Natural killer cell (primary cell): Measurements from ENCODE around the gene CD58. TPM values are rescaled to one million over a fixed set of nuclear protein-coding genes. Genes with fewer than 3 reads are reported as not detected.
"Not testable (repeated sequence)": the region's sequence is repeated elsewhere in the genome, so short reads cannot be mapped to it uniquely, and the experiment has no call there.

ENCODE experiments used
- ATAC-seq, 3 donors: fragments of 150-1000 bp in 2 of 3; fragments of 200-7000 bp in 1 of 3; cut with Tn5 transposase; 1 replicate in 1 of 3; 2 replicates in 2 of 3; pipeline ENCODE4 v1.10.0; 2021; ENCODE audit warnings: mild to moderate bottlenecking in 2 of 3, moderate library complexity in 2 of 3
- DNase-seq, 2 donors: peaks; one replicate each; pipeline versions ENCODE4 v3.0.0 to v3.0.0-alpha.2; 2013 to 2021; ENCODE audit warnings: mixed read lengths in 1 of 2
- H3K27ac ChIP-seq: one replicate; pipeline ENCODE4 v1.5.1; 2013; ENCODE audit warnings: mild to moderate bottlenecking, low read length
- H3K27me3 ChIP-seq: one replicate; pipeline ENCODE4 v1.6.1; 2013; ENCODE audit warnings: low read length; ENCODE audit not compliant: control insufficient read depth, insufficient read depth
- H3K36me3 ChIP-seq: one replicate; pipeline ENCODE4 v1.6.1; 2013; ENCODE audit warnings: low read length; ENCODE audit not compliant: control insufficient read depth, insufficient read depth
- H3K4me1 ChIP-seq: one replicate; pipeline ENCODE4 v1.6.1; 2013; ENCODE audit warnings: low read length; ENCODE audit not compliant: control insufficient read depth, insufficient read depth
- H3K4me3 ChIP-seq: one replicate; pipeline ENCODE4 v1.5.1; 2013; ENCODE audit warnings: low read length
- H3K9me3 ChIP-seq: one replicate; pipeline ENCODE4 v1.6.1; 2013; ENCODE audit warnings: low read length; ENCODE audit not compliant: control insufficient read depth, insufficient read depth
- H3K27ac Mint-ChIP-seq, 2 donors: one replicate each; pipeline ENCODE4 v1.8.0; 2022; ENCODE audit warnings: mild to moderate bottlenecking in 2 of 2, mixed read lengths in 2 of 2, moderate library complexity in 1 of 2
- H3K27me3 Mint-ChIP-seq, 2 donors: one replicate each; pipeline ENCODE4 v1.8.0; 2022; ENCODE audit warnings: low read depth in 2 of 2, mixed read lengths in 2 of 2
- H3K36me3 Mint-ChIP-seq: one replicate; pipeline ENCODE4 v1.8.0; 2022; ENCODE audit warnings: mixed read lengths
- H3K4me1 Mint-ChIP-seq, 2 donors: one replicate each; pipeline ENCODE4 v1.8.0; 2022; ENCODE audit warnings: mixed read lengths in 2 of 2
- H3K4me3 Mint-ChIP-seq: one replicate; pipeline ENCODE4 v1.8.0; 2022; ENCODE audit warnings: mild to moderate bottlenecking, moderate library complexity, mixed read lengths
- H3K9me3 Mint-ChIP-seq, 2 donors: one replicate each; pipeline ENCODE4 v1.8.0; 2022; ENCODE audit warnings: mixed read lengths in 2 of 2
- WGBS: methylation state at CpG from one replicate; pipeline ENCODE4 v1.1.7; 2013; ENCODE audit warnings: missing lambda C conversion rate; ENCODE audit not compliant: insufficient coverage; 5-methylcytosine and 5-hydroxymethylcytosine counted together
- intact Hi-C: fragments of 100-400 bp; cut with micrococcal nuclease; formaldehyde crosslinking; loops from one replicate; pipeline ENCODE4 v1.14.2; 2022
- total RNA-seq, 4 donors: library from RNA; stranded (reverse); fragments of 120-200 nt in 1 of 4; gene quantifications; one replicate each; pipeline versions ENCODE4 v1.2.3 to v1.2.4, GENCODE V29; 2013 to 2022

The CD58 gene
- total RNA-seq, 3 donors from 2014 or later (not counting 1 experiment from before 2014, with no cell fraction given) = 27.4 to 34.0 (median 28.6) TPM

DNA sequence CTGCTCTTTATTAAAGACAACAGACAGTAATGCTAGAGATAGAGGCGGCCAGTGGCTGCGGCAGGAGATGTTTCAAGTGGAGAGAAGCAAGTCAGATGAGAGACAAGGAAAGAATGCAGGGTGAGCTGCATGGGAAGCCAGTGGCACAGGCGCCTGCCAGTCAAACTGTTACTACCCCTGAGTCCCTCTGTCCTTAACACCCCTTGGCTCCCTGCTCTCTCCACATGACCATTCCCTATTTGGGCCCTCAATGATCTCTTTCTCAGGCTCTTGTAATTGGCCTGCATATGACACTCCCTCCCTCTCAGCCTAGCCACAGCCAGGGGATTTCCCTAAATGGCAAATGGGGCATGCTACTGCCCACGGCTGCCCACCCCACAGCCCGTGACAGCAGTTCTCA lies 22.6 kb upstream of the CD58 start:
- H3K9me3 Mint-ChIP-seq, H3K4me3 Mint-ChIP-seq, H3K36me3 Mint-ChIP-seq, H3K4me3 ChIP-seq, ATAC-seq, H3K27ac Mint-ChIP-seq, H3K36me3 ChIP-seq, intact Hi-C loops, H3K9me3 ChIP-seq, H3K27ac ChIP-seq, H3K27me3 ChIP-seq, DNase-seq: not testable (repeated sequence)
- peaks cover 48 to 53% of the 10 kb centered on the region in 2 donors for H3K27me3 Mint-ChIP-seq
- H3K4me1 ChIP-seq = peaks cover 20% of the 10 kb centered on the region
- WGBS = 100% methylated on average over 2 of the region's 5 CpGs
- H3K4me1 Mint-ChIP-seq = peaks cover 27 to 30% of the 10 kb centered on the region in 2 donors

DNA sequence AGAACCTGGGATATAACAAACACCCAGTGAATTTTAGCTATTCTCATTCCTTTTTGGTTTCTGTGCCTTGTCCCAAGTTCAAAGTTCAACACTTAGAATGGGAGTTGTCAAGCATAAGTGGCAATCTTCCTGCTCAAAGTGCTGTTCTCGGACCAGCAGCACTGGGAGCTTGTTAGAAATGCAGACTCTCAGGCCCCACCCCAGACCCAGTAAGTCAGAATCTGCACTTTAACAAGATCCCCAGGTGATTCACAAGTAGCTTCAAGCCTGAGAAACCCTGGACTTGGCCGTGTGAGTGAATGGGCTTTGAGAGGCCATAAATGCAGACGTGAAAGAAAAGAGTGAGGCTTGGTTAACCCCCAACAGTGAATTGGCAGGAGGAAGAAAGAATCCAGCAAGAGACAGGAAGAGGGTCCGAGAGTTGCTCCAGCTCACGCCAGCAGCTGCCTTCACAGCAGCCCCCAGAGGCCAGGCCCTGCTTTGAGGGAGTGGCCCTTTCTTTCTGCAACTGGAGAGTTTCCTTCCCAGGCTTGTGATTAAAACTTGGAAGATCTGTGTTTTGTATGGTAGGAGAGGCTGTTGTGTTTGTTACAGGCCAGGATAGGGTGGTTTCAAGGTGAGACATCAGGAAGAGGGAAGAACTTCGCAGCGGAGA lies 21.3 kb upstream of the CD58 start:
- H3K4me3 ChIP-seq, H3K27ac ChIP-seq, H3K36me3 Mint-ChIP-seq, H3K9me3 Mint-ChIP-seq, intact Hi-C loops, DNase-seq, H3K9me3 ChIP-seq, H3K4me3 Mint-ChIP-seq, ATAC-seq, H3K27ac Mint-ChIP-seq, H3K36me3 ChIP-seq: not testable (repeated sequence)
- Histone ChIP-seq H3K4me1 (peaks cover 23% of the 10 kb centered on the region), H3K27me3 (peaks cover 10% of the 10 kb centered on the region)
- Mint-ChIP-seq H3K4me1 (peaks cover 27 to 38% of the 10 kb centered on the region in 2 donors), H3K27me3 (peaks cover 51 to 52% of the 10 kb centered on the region in 2 donors)
- 94% methylated on average over 4 of the region's 7 CpGs for WGBS

DNA sequence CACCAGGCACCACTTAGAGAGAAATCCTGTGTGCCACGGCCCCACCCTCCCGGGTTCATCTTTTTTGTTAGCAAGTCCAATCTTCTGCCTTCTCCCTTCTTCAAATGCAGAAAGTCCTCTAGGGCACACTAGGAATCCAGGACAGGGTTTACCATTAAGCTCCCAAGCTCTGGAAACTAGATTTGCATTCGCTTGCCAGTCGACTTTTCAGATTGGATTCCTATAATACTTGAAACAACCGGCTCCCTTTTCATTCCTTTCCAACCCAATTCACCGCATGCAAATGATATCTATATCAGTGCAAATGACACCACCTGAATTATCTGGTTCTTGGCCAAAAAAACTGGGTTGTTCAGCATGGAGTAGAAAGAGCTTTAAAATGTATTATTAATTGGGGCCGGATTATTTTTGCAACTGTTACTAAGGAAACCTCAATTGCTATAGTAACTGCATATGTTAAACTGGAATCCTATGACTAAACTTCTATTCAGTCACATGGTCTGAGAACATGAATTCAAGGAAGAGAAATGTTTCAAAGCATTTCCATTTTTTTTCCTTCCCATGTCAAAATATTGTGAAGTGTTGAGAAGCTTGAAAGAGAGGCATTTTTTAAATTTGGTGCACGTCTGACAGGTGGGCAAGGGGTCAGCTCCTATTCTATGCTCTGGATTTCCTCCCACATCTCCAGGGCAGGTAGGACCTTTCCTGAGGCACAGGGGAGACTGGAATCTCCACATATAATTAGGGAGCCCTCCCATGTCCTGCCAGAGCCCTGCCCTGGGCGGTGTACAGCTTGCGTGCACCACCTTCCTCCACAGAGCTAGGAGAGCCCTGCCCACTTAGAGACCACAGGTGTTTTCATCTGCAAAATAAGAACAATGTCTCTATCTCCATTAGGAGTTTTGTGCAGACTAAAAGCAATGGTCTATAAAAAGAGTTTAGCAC lies 20.5 kb upstream of the CD58 start:
- peaks cover 10% of the 10 kb centered on the region for H3K27me3 ChIP-seq
- H3K4me1 Mint-ChIP-seq = peaks cover 26 to 36% of the 10 kb centered on the region in 2 donors
- H3K4me3 Mint-ChIP-seq, H3K9me3 Mint-ChIP-seq, H3K4me3 ChIP-seq, intact Hi-C loops, H3K9me3 ChIP-seq, H3K36me3 ChIP-seq, H3K27ac Mint-ChIP-seq, H3K27ac ChIP-seq, H3K36me3 Mint-ChIP-seq, DNase-seq: not testable (repeated sequence)
- peak in 1 of 3 donors; percentile 25 for ATAC-seq
- H3K27me3 Mint-ChIP-seq = peaks cover 52 to 53% of the 10 kb centered on the region in 2 donors
- no CpG with 5 or more reads among the region's 10 CpGs for WGBS
- peaks cover 23% of the 10 kb centered on the region for H3K4me1 ChIP-seq

DNA sequence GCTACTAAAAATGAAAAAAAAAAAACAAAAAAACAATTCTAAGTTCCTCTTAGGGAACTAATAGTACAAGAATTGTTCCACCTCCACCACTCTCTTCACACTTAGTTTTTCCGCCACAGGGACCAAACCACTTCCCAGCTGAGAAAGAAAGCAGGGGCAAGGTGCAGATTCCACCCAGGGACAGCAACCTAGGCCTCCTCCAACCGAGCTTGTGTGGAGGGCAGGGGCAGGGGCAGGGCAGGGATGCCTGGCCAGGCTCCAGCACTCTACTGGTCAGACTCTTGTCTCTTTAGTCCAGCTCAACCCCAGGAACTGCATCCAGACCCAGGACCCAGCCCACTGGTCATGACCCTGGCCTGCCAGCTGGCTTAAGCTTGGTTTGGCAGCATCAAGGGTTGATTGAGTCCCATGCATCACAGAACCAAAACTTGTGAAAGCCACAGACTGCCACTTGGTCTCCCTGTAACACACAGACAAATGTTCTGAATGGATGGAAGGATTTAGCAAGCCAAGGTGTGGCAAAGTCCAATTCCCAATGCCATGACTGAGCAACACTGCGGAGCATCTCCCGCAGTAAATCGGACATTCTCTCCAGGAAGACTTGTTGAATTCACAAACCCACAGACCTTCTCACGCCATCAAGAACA lies 19.7 kb upstream of the CD58 start:
- H3K4me1 Mint-ChIP-seq = peaks cover 18 to 28% of the 10 kb centered on the region in 2 donors
- H3K4me3 Mint-ChIP-seq = peak overlapping the region; percentile 72
- H3K9me3 Mint-ChIP-seq, H3K27me3 ChIP-seq, intact Hi-C loops, DNase-seq, H3K36me3 Mint-ChIP-seq, H3K27ac ChIP-seq, H3K9me3 ChIP-seq, H3K36me3 ChIP-seq, H3K4me3 ChIP-seq: not testable (repeated sequence)
- 25% methylated on average over 2 of the region's 6 CpGs for WGBS
- peak overlapping the region in 1 of 2 donors; percentile 67 for H3K27ac Mint-ChIP-seq
- ATAC-seq = peak; percentile 66 to 86 (median 71)
- H3K4me1 ChIP-seq = peaks cover 19% of the 10 kb centered on the region
- H3K27me3 Mint-ChIP-seq = peaks cover 48 to 49% of the 10 kb centered on the region in 2 donors

DNA sequence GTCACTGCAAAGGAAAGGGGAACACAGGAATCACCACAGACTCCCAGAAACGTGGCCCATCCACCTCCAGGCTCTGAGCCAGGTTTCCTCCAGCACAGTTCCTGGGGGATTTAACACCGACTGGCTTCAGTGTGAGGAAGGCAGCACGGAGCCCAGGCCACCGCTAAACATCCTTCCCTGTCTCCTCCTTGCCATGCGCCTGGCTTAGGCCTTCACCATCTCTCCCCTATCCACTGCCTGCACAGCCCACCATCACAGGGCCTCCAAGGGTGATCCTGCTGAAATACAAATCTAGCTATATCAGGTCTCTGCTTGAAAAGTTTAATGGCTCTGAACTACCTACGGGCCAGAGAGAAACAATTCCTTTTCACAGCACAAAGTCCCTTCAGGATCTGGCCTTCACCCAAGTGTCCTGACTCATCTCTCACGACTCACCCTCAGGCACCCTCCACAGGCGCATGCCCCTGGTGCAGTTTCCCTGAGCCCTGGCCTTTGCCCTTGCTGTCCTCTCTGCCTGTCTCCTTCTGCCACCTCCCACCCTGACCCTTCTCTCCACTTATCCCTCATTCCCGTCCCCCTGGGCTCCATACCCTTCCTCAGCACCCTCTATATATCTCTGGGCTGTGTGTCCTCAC lies 18.4 kb upstream of the CD58 start:
- H3K27me3 ChIP-seq, DNase-seq, H3K36me3 Mint-ChIP-seq, H3K27ac ChIP-seq, H3K9me3 ChIP-seq, intact Hi-C loops, H3K36me3 ChIP-seq, H3K9me3 Mint-ChIP-seq, H3K4me3 ChIP-seq: not testable (repeated sequence)
- peaks cover 19% of the 10 kb centered on the region for H3K4me1 ChIP-seq
- ATAC-seq = peak in 1 of 3 donors; percentile 29
- 84% methylated on average over 9 of the region's 9 CpGs for WGBS
- Mint-ChIP-seq H3K27me3 (peaks cover 45 to 46% of the 10 kb centered on the region in 2 donors), H3K27ac (peak overlapping the region in 1 of 2 donors; percentile 67), H3K4me1 (peaks cover 16 to 27% of the 10 kb centered on the region in 2 donors), H3K4me3 (peak overlapping the region; percentile 28)
